Spleen (tissue), 11 donors: ENCODE results near the gene KLK14. TPM values are rescaled to one million over a fixed set of nuclear protein-coding genes. Genes with fewer than 3 reads are reported as not detected.

Experiments used
- DNase-seq: peaks from one replicate; pipeline ENCODE4 v3.0.0-alpha.2; 2020
- H3K27ac ChIP-seq, 8 donors: fragments of 200-600 bp; sonication (generic) in 7 of 8; 1 replicate in 4 of 8; 2 replicates in 4 of 8; pipeline versions ENCODE4 v1.5.0 to v1.8.0; 2016 to 2021; ENCODE audit warnings: inconsistent platforms in 4 of 8, mild to moderate bottlenecking in 4 of 8, moderate library complexity in 1 of 8
- H3K27me3 ChIP-seq, 7 donors: fragments of 200-600 bp; sonication (generic) in 6 of 7; replicated peaks in 1 of 7; 1 replicate in 4 of 7; 2 replicates in 3 of 7; pipeline versions ENCODE4 v1.5.0 to v1.8.0; 2016 to 2021; ENCODE audit warnings: inconsistent platforms in 3 of 7, mild to moderate bottlenecking in 1 of 7
- H3K36me3 ChIP-seq, 6 donors: fragments of 200-600 bp; sonication (generic) in 5 of 6; 1 replicate in 4 of 6; 2 replicates in 2 of 6; pipeline versions ENCODE4 v1.5.0 to v1.8.0; 2016 to 2021; ENCODE audit warnings: inconsistent platforms in 2 of 6
- H3K4me1 ChIP-seq, 6 donors: fragments of 200-600 bp; sonication (generic) in 5 of 6; 1 replicate in 3 of 6; 2 replicates in 3 of 6; pipeline versions ENCODE4 v1.5.0 to v1.8.0; 2016 to 2021; ENCODE audit warnings: inconsistent platforms in 3 of 6
- H3K4me3 ChIP-seq, 8 donors: fragments of 200-600 bp; sonication (generic) in 7 of 8; 1 replicate in 4 of 8; 2 replicates in 4 of 8; pipeline versions ENCODE4 v1.5.0 to v1.8.0; 2016 to 2021; ENCODE audit warnings: inconsistent platforms in 4 of 8, mild to moderate bottlenecking in 4 of 8, moderate library complexity in 2 of 8
- H3K9me3 ChIP-seq, 8 donors: fragments of 200-600 bp; sonication (generic) in 7 of 8; 1 replicate in 4 of 8; 2 replicates in 4 of 8; pipeline versions ENCODE4 v1.5.0 to v1.8.0; 2016 to 2021; ENCODE audit warnings: inconsistent platforms in 4 of 8
- CTCF ChIP-seq, 11 experiments: fragments of 200-600 bp in 7 of 11; fragments of 450-650 bp in 4 of 11; sonication (generic) in 4 of 11; IDR thresholded peaks in 8 of 11; conservative IDR thresholded peaks in 3 of 11; 1 replicate in 7 of 11; 2 replicates in 4 of 11; pipeline versions ENCODE4 v1.4.0 to v1.8.0; 2016 to 2021; ENCODE audit warnings: antibody characterized with exemption in 11 of 11, inconsistent platforms in 4 of 11, mild to moderate bottlenecking in 1 of 11
- POLR2A ChIP-seq, 3 donors: fragments of 450-650 bp; IDR thresholded peaks; one replicate each; pipeline ENCODE4 v1.5.1; 2017; ENCODE audit warnings: antibody characterized with exemption in 3 of 3, mild to moderate bottlenecking in 1 of 3
- POLR2AphosphoS5 ChIP-seq, 3 donors: sonication (generic); formaldehyde crosslinking; IDR thresholded peaks; one replicate each; pipeline ENCODE4 v1.5.1; 2017; ENCODE audit warnings: antibody characterized with exemption in 3 of 3
- WGBS, 5 donors: extraction: QIAGEN DNeasy Blood & Tissue Kit in 3 of 5; methylation state at CpG; one replicate each; pipeline versions ENCODE4 v1.1.5 to v1.1.7; 2013 to 2018; 5-methylcytosine and 5-hydroxymethylcytosine counted together
- intact Hi-C: fragments of 100-400 bp; cut with DNase I; formaldehyde crosslinking; loops from one replicate; pipeline ENCODE4 v1.15.0; 2023; ENCODE audit warnings: low total_unique reads
- polyA plus RNA-seq, 3 donors: library from polyadenylated mRNA; stranded (reverse); fragments of 200-250 nt; gene quantifications; one replicate each; pipeline ENCODE4 v1.2.1, GENCODE V29; 2013
- total RNA-seq, 7 donors: library from RNA; depleted of rRNA in 3 of 7; stranded (reverse); fragments of >200 nt in 3 of 7; fragmentation: NEBNext Ultra II Directional in 4 of 7; extraction: Animal tissue kit (Norgen Biotek cat#: 25700) in 4 of 7; gene quantifications; one replicate each; pipeline versions ENCODE4 v1.1.0 to v1.2.1, GENCODE V29; 2016 to 2021
- donor health status: healthy with polysubstance abuse.
- donor health status: DM: no; HTN: no; CAD: no; lungs with moderate emphysema.
- donor health status: DM: no; HTN: no; CAD: no.
- donor health status: Bipolar disorder and iron deficiency.
- donor health status: healthy.
- donor health status: DM: no; HTN: no; CAD: no.
- donor health status: DM: yes; HTN: yes; CAD: no.

The KLK14 gene
- total and polyA plus RNA-seq, 10 donors = 0.12 to 0.63 (median 0.33) TPM; not detected in 5

GRCh38 chr19:51081476-51081875, 1.2 kb downstream of the KLK14 start:
- 86 to 93% (median 87%) methylated on average over 11 to 14 of the region's 14 CpGs for WGBS, 5 donors
- intact Hi-C loops = no loop called here
- Histone ChIP-seq H3K27ac (no peak overlapping the region), H3K9me3 (no peaks in the 10 kb centered on the region), H3K4me1 (no peaks in the 10 kb centered on the region), H3K36me3 (no peaks in the 10 kb centered on the region), H3K4me3 (no peak overlapping the region), H3K27me3 (peaks cover 0 to 18% (median 0%) of the 10 kb centered on the region in 7 donors)
- DNase-seq = no peak
- no peak for TF ChIP-seq POLR2AphosphoS5 (IDR thresholded peaks at IDR 0.05)
- no peak for TF ChIP-seq CTCF (IDR thresholded peaks at IDR 0.05 in 8 of 11, conservative IDR thresholded peaks at IDR 0.05 in 3 of 11)
- TF ChIP-seq POLR2A (IDR thresholded peaks at IDR 0.05) = no peak

GRCh38 chr19:51079481-51080110, 3.1 kb downstream of the KLK14 start:
- Histone ChIP-seq H3K27ac (no peak overlapping the region), H3K27me3 (peaks cover 0 to 19% (median 0%) of the 10 kb centered on the region in 7 donors), H3K36me3 (no peaks in the 10 kb centered on the region), H3K9me3 (peaks cover 0 to 2% (median 1%) of the 10 kb centered on the region in 8 donors), H3K4me3 (no peak overlapping the region), H3K4me1 (no peaks in the 10 kb centered on the region)
- intact Hi-C loops = no loop called here
- 79 to 90% (median 88%) methylated on average over 21 to 27 of the region's 27 CpGs for WGBS, 5 donors
- no peak for TF ChIP-seq CTCF (IDR thresholded peaks at IDR 0.05 in 8 of 11, conservative IDR thresholded peaks at IDR 0.05 in 3 of 11)
- no peak for TF ChIP-seq POLR2AphosphoS5 (IDR thresholded peaks at IDR 0.05)
- TF ChIP-seq POLR2A (IDR thresholded peaks at IDR 0.05) = no peak
- DNase-seq = no peak

- WGBS, 5 donors = 91 to 97% (median 94%) methylated on average over 6 of the region's 6 CpGs
- TF ChIP-seq POLR2A (IDR thresholded peaks at IDR 0.05) = no peak
- TF ChIP-seq CTCF (IDR thresholded peaks at IDR 0.05 in 8 of 11, conservative IDR thresholded peaks at IDR 0.05 in 3 of 11) = no peak
- TF ChIP-seq POLR2AphosphoS5 (IDR thresholded peaks at IDR 0.05) = no peak
- no peaks in the 10 kb centered on the region for H3K36me3 ChIP-seq
- no peak overlapping the region for H3K4me3 ChIP-seq
- no peak for DNase-seq
- H3K4me1 ChIP-seq = no peaks in the 10 kb centered on the region
- no peak overlapping the region for H3K27ac ChIP-seq
- intact Hi-C loops = no loop called here
- peaks cover 0 to 11% (median 8%) of the 10 kb centered on the region in 8 donors for H3K9me3 ChIP-seq
- peaks cover 0 to 15% (median 0%) of the 10 kb centered on the region in 7 donors for H3K27me3 ChIP-seq
These were observed 4.0 kb downstream of the KLK14 start for GRCh38 chr19:51078731-51079130.

- Histone ChIP-seq H3K36me3 (no peaks in the 10 kb centered on the region), H3K9me3 (peaks cover 4 to 17% (median 14%) of the 10 kb centered on the region in 8 donors), H3K27ac (no peak overlapping the region), H3K27me3 (peaks cover 0 to 13% (median 0%) of the 10 kb centered on the region in 7 donors), H3K4me3 (no peak overlapping the region), H3K4me1 (no peaks in the 10 kb centered on the region)
- TF ChIP-seq POLR2A (IDR thresholded peaks at IDR 0.05) (no peak), POLR2AphosphoS5 (IDR thresholded peaks at IDR 0.05) (no peak), CTCF (IDR thresholded peaks at IDR 0.05 in 8 of 11, conservative IDR thresholded peaks at IDR 0.05 in 3 of 11) (no peak)
- 47 to 61% (median 57%) methylated on average over 6 of the region's 6 CpGs for WGBS, 5 donors
- intact Hi-C loops = no loop called here
- no peak for DNase-seq
These were observed 4.6 kb downstream of the KLK14 start for GRCh38 chr19:51078104-51078503.
